Neural progenitor cell (in vitro differentiated cells): Measurements from ENCODE around the gene EMB. TPM values are rescaled to one million over a fixed set of nuclear protein-coding genes. Genes with fewer than 3 reads are reported as not detected.
"Not testable (repeated sequence)": the region's sequence is repeated elsewhere in the genome, so short reads cannot be mapped to it uniquely, and the experiment has no call there.

Experiments used
- DNase-seq: peaks from one replicate; pipeline ENCODE4 v3.0.0-alpha.2; 2016; ENCODE audit warnings: low spot score
- H2AFZ ChIP-seq: fragments of 200-600 bp; sonication (generic); replicated peaks from 2 replicates; pipeline ENCODE4 v1.6.1; 2016; ENCODE audit warnings: antibody characterized with exemption
- H3F3A ChIP-seq: fragments of 200-600 bp; sonication (generic); 2 replicates; pipeline ENCODE4 v1.6.1; 2016; ENCODE audit warnings: antibody characterized with exemption, low read depth
- H3K27ac ChIP-seq: fragments of 200-600 bp; sonication (generic); 2 replicates; pipeline ENCODE4 v1.5.1; 2016; ENCODE audit warnings: mild to moderate bottlenecking
- H3K27me3 ChIP-seq: fragments of 200-600 bp; sonication (generic); 2 replicates; pipeline ENCODE4 v1.6.1; 2016; ENCODE audit warnings: mild to moderate bottlenecking, moderate library complexity
- H3K36me3 ChIP-seq: fragments of 200-600 bp; sonication (generic); 2 replicates; pipeline ENCODE4 v1.5.1; 2016
- H3K4me1 ChIP-seq: fragments of 200-600 bp; sonication (generic); 2 replicates; pipeline ENCODE4 v1.6.1; 2016; ENCODE audit warnings: mixed run types
- H3K4me2 ChIP-seq: fragments of 200-600 bp; sonication (generic); 2 replicates; pipeline ENCODE4 v1.6.1; 2016
- H3K4me3 ChIP-seq: fragments of 200-600 bp; sonication (generic); 2 replicates; pipeline ENCODE4 v1.5.1; 2016
- H3K79me2 ChIP-seq: fragments of 200-600 bp; sonication (generic); 2 replicates; pipeline ENCODE4 v1.6.1; 2016; ENCODE audit warnings: low read depth
- H3K9ac ChIP-seq: fragments of 200-600 bp; sonication (generic); 2 replicates; pipeline ENCODE4 v1.6.1; 2016
- H3K9me3 ChIP-seq: fragments of 200-600 bp; sonication (generic); 2 replicates; pipeline ENCODE4 v1.5.1; 2016; ENCODE audit warnings: low read depth
- H4K20me1 ChIP-seq: fragments of 200-600 bp; sonication (generic); 2 replicates; pipeline ENCODE4 v1.6.1; 2016; ENCODE audit warnings: low read depth
- H3K27ac Mint-ChIP-seq: 3 replicates; pipeline ENCODE4 v1.8.0; 2021; ENCODE audit warnings: mixed read lengths
- H3K27me3 Mint-ChIP-seq: 2 replicates; pipeline ENCODE4 v1.8.0; 2022; ENCODE audit warnings: low read depth, mild to moderate bottlenecking, inconsistent platforms, moderate library complexity, mixed read lengths; ENCODE audit not compliant: insufficient read depth
- H3K36me3 Mint-ChIP-seq: 3 replicates; pipeline ENCODE4 v1.8.0; 2021; ENCODE audit warnings: mixed read lengths
- H3K4me1 Mint-ChIP-seq: 3 replicates; pipeline ENCODE4 v1.8.0; 2021; ENCODE audit warnings: mixed read lengths
- H3K4me3 Mint-ChIP-seq: 3 replicates; pipeline ENCODE4 v1.8.0; 2021; ENCODE audit warnings: mild to moderate bottlenecking, moderate library complexity, mixed read lengths
- H3K9me3 Mint-ChIP-seq: 3 replicates; pipeline ENCODE4 v1.8.0; 2020; ENCODE audit warnings: mixed read lengths
- EZH2 ChIP-seq: fragments of 200-600 bp; sonication (generic); IDR thresholded peaks from 2 replicates; pipeline ENCODE4 v1.6.1; 2017; ENCODE audit warnings: antibody characterized with exemption, mild to moderate bottlenecking, moderate library complexity
- EZH2phosphoT487 ChIP-seq: fragments of 200-600 bp; sonication (generic); IDR thresholded peaks from 2 replicates; pipeline ENCODE4 v1.6.1; 2017; ENCODE audit warnings: antibody characterized with exemption
- total RNA-seq: library from RNA; depleted of rRNA; stranded (reverse); fragments of >200 nt; gene quantifications from 2 replicates; pipeline ENCODE4 v1.2.3, GENCODE V29; 2015; ENCODE audit warnings: low replicate concordance
- TF ChIP-seq, protein P1 (sequence below): fragments of 200-600 bp; sonication (generic); IDR thresholded peaks from 2 replicates; pipeline ENCODE4 v1.5.1; 2017; ENCODE audit warnings: antibody characterized with exemption, mild to moderate bottlenecking

EMB gene
- total RNA-seq, 1 donor from 2014 or later = 40.6 TPM

DNA sequence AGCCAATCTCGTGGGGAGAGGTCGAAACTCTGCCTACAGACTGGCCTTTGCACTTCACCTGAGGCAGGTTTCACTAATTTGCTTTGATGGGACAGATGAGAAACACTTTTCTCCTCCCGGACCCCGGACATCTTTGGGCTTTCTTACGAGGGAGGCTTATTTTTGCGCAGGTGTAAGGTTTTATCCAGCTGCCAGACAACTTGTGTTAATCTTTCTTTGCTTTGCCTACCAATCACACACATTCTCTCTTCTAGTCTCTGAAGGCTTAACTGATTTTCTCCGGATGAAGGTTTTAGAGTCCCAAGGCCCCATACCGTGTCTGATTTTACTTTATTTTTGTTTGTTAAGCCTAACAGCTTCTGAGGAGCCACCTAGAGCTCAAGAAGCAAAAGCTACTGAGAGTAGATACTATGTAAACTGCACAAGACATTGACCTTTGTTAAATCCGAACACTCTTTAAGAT is 436 bp upstream of the EMB start:
- no peak for TF ChIP-seq EZH2phosphoT487
- TF ChIP-seq, protein P1, sequence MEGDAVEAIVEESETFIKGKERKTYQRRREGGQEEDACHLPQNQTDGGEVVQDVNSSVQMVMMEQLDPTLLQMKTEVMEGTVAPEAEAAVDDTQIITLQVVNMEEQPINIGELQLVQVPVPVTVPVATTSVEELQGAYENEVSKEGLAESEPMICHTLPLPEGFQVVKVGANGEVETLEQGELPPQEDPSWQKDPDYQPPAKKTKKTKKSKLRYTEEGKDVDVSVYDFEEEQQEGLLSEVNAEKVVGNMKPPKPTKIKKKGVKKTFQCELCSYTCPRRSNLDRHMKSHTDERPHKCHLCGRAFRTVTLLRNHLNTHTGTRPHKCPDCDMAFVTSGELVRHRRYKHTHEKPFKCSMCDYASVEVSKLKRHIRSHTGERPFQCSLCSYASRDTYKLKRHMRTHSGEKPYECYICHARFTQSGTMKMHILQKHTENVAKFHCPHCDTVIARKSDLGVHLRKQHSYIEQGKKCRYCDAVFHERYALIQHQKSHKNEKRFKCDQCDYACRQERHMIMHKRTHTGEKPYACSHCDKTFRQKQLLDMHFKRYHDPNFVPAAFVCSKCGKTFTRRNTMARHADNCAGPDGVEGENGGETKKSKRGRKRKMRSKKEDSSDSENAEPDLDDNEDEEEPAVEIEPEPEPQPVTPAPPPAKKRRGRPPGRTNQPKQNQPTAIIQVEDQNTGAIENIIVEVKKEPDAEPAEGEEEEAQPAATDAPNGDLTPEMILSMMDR = no peak
- TF ChIP-seq EZH2 = no peak
- no peaks in the 10 kb centered on the region for H3K9me3 Mint-ChIP-seq
- Histone ChIP-seq H2AFZ (peak overlapping the region; percentile 95), H3K4me3 (peak overlapping the region; percentile 83), H3K4me1 (peaks cover 5% of the 10 kb centered on the region), H3K9ac (no peak overlapping the region), H4K20me1 (no peaks in the 10 kb centered on the region), H3K27ac (no peak overlapping the region), H3K36me3 (no peaks in the 10 kb centered on the region), H3K27me3 (no peaks in the 10 kb centered on the region), H3K4me2 (peak overlapping the region; percentile 84), H3K9me3 (no peaks in the 10 kb centered on the region), H3K79me2 (peaks cover 10% of the 10 kb centered on the region), H3F3A (peaks cover 15% of the 10 kb centered on the region)
- H3K4me1 Mint-ChIP-seq = peaks cover 13% of the 10 kb centered on the region
- DNase-seq = no peak
- peak overlapping the region; percentile 93 for H3K4me3 Mint-ChIP-seq
- H3K27ac Mint-ChIP-seq = peak overlapping the region; percentile 91
- no peaks in the 10 kb centered on the region for H3K36me3 Mint-ChIP-seq
- peaks cover 6% of the 10 kb centered on the region for H3K27me3 Mint-ChIP-seq

DNA sequence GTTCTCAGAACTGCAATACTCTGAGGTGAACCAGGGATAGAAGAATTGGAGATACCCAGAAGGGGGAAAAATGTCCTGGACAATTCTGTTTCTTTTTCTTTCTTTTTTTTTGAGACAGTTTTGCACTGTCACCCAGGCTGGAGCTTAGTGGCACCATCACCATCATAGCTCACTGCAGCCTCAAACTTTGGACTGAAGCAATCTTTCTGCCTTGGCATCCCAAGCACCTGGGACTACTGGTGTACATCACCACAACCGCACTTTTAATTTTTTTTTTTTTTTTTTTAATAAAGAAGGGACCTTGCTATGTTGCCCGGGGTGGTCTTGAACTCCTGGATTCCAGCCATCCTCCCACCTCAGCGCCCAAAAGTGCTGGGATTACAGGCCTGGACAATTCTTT is 1.9 kb downstream of the EMB start:
- Mint-ChIP-seq H3K27me3 (no peaks in the 10 kb centered on the region), H3K27ac (no peak overlapping the region), H3K4me3 (no peak overlapping the region), H3K4me1 (peaks cover 13% of the 10 kb centered on the region), H3K9me3 (no peaks in the 10 kb centered on the region), H3K36me3 (no peaks in the 10 kb centered on the region)
- Histone ChIP-seq H3K9ac (no peak overlapping the region), H3K4me1 (peaks cover 5% of the 10 kb centered on the region), H3F3A (peaks cover 15% of the 10 kb centered on the region), H3K4me3 (no peak overlapping the region), H3K4me2 (no peak overlapping the region), H3K9me3 (no peaks in the 10 kb centered on the region), H3K79me2 (peaks cover 10% of the 10 kb centered on the region), H2AFZ (no peak overlapping the region), H4K20me1 (no peaks in the 10 kb centered on the region), H3K27ac (no peak overlapping the region), H3K27me3 (no peaks in the 10 kb centered on the region), H3K36me3 (no peaks in the 10 kb centered on the region)
- TF ChIP-seq, protein P1 = no peak
- TF ChIP-seq EZH2phosphoT487 = no peak
- DNase-seq = no peak

DNA sequence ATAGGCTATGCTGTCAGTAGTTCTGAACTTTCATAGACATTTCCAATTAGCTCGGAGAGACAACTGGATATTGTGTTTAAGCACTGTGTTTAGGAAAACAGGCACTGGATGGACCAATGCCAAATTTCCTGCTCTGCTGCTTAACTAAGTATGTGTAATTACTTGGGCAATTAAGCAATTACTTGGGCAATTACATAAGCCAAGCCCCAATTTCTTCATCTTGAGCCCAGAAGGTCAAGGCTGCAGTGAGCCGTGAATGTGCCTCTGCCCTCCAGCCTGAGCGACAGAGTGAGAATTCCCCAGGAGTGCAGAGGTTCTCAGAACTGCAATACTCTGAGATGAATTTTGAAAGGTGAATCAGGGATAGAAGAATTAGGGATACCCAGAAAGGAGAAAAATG is 3.0 kb downstream of the EMB start:
- not testable (repeated sequence) for H3K4me1 ChIP-seq, H3K4me3 ChIP-seq, H4K20me1 ChIP-seq, H3K27ac ChIP-seq, H3K9ac ChIP-seq, H3K27me3 Mint-ChIP-seq, DNase-seq, H3K4me2 ChIP-seq, H3K27ac Mint-ChIP-seq, H3K9me3 Mint-ChIP-seq, H3K79me2 ChIP-seq, H3K9me3 ChIP-seq, H3K36me3 ChIP-seq, H2AFZ ChIP-seq, H3K27me3 ChIP-seq, H3K36me3 Mint-ChIP-seq, H3K4me3 Mint-ChIP-seq
- H3F3A ChIP-seq = peaks cover 15% of the 10 kb centered on the region
- peaks cover 12% of the 10 kb centered on the region for H3K4me1 Mint-ChIP-seq

DNA sequence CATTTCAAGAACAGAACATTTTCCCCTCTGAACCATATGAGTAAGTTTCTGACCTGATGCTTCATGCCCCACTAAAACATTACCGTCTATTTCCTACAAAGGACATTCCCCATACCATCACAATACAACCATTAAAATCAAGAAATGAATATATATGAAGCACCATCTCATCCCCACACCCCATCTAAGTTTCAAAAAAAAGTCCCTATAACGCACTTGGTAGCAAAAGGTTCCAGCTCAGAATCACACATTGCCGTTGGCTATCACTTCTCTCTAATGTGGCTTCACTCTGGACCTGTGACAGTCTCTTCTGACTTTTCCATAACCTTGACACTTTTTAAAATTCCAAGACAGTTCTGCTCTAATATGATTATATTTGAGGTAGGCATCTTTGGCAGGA is 5.9 kb downstream of the EMB start:
- no peak overlapping the region for H3K9ac ChIP-seq
- H3K79me2 ChIP-seq = peaks cover 20% of the 10 kb centered on the region
- H3K36me3 Mint-ChIP-seq = no peaks in the 10 kb centered on the region
- H3K27ac ChIP-seq = no peak overlapping the region
- H3K36me3 ChIP-seq = no peaks in the 10 kb centered on the region
- H3K27me3 Mint-ChIP-seq = no peaks in the 10 kb centered on the region
- H3K4me3 ChIP-seq = no peak overlapping the region
- H3K27ac Mint-ChIP-seq = no peak overlapping the region
- no peaks in the 10 kb centered on the region for H3K9me3 Mint-ChIP-seq
- H3K4me2 ChIP-seq = no peak overlapping the region
- DNase-seq = no peak
- H3K4me1 Mint-ChIP-seq = peaks cover 5% of the 10 kb centered on the region
- no peaks in the 10 kb centered on the region for H3K9me3 ChIP-seq
- peaks cover 7% of the 10 kb centered on the region for H3K4me1 ChIP-seq
- H3K4me3 Mint-ChIP-seq = no peak overlapping the region
- H4K20me1 ChIP-seq = no peaks in the 10 kb centered on the region
- peaks cover 3% of the 10 kb centered on the region for H3F3A ChIP-seq
- H2AFZ ChIP-seq = no peak overlapping the region
- no peak for TF ChIP-seq EZH2
- no peak for TF ChIP-seq EZH2phosphoT487
- TF ChIP-seq, protein P1 = no peak
- no peaks in the 10 kb centered on the region for H3K27me3 ChIP-seq

DNA sequence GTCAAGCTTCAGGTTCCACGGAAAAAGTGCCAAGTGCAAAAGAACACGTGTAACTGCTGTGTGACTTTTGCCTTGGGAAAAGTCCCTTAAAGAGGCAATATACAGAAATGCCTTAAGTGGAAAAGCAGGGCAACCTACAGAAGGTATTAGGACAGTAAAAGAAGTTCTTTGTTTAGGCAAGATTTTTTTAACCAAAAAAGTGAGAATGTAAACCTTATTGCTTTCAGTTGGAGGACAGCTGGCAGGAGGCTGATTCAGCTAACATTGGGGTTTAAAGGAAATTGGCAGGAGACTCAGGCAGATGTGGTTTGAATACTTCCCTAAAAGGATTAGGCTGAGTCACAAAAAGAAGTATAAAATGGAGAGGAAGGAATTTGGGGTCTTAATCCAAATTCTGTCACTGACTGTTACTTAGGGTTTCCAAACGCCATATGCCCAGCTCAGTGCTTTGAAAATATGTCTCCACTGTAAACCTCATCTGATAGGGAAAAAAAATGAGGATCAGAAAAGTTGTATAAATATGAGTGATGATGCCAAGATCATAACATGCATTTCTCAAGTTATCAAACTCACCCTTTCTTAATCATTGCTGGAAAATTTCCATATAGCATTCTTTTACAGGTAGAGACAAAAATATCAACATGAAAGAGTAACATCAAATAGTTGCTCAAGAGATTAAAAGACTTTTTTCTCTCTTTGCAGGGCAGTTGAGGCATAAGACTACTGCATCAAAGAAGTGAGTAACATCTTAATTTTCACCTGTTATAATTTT is 9.8 kb downstream of the EMB start:
- not testable (repeated sequence) for H3K27me3 Mint-ChIP-seq, H3K4me1 Mint-ChIP-seq, H3K4me1 ChIP-seq, H3F3A ChIP-seq, H3K36me3 ChIP-seq, H3K9me3 Mint-ChIP-seq, H3K27me3 ChIP-seq, H4K20me1 ChIP-seq, H3K36me3 Mint-ChIP-seq, H2AFZ ChIP-seq, H3K27ac Mint-ChIP-seq, H3K9ac ChIP-seq, H3K4me3 Mint-ChIP-seq, H3K4me3 ChIP-seq, H3K9me3 ChIP-seq
- Histone ChIP-seq H3K4me2 (peak overlapping the region; percentile 57), H3K79me2 (peaks cover 12% of the 10 kb centered on the region), H3K27ac (peak overlapping the region; percentile 71)
- DNase-seq = peak; percentile 4
